Breast epithelium (tissue), 4 donors: ENCODE measurements around the gene PTPRM. TPM values are rescaled to one million over a fixed set of nuclear protein-coding genes. Genes with fewer than 3 reads are reported as not detected.
A peak's percentile ranks its signal among the peaks of the same experiment; 100 is the strongest.

ENCODE experiments used
- DNase-seq, 2 donors: peaks; one replicate each; pipeline ENCODE4 v3.0.0-alpha.2; 2019; ENCODE audit warnings: low spot score in 2 of 2
- H3K27ac ChIP-seq, 2 donors: fragments of 200-600 bp; sonication (generic) in 1 of 2; one replicate each; pipeline ENCODE4 v1.5.1; 2016 to 2019; ENCODE audit warnings: mild to moderate bottlenecking in 1 of 2
- H3K27me3 ChIP-seq, 2 donors: fragments of 200-600 bp; sonication (generic) in 1 of 2; one replicate each; pipeline versions ENCODE4 v1.5.1 to v1.6.0; 2017 to 2019; ENCODE audit warnings: control low read depth in 1 of 2, mild to moderate bottlenecking in 1 of 2
- H3K36me3 ChIP-seq: fragments of 200-600 bp; one replicate; pipeline ENCODE4 v1.5.1; 2019
- H3K4me1 ChIP-seq, 2 donors: fragments of 200-600 bp; sonication (generic); one replicate each; pipeline ENCODE4 v1.5.1; 2016 to 2019; ENCODE audit warnings: control low read depth in 1 of 2
- H3K4me3 ChIP-seq, 3 donors: fragments of 200-600 bp; sonication (generic); 1 replicate in 2 of 3; 2 replicates in 1 of 3; pipeline ENCODE4 v1.5.1; 2016 to 2019; ENCODE audit warnings: mild to moderate bottlenecking in 3 of 3, moderate library complexity in 2 of 3
- H3K9me3 ChIP-seq, 2 donors: fragments of 200-600 bp; sonication (generic) in 1 of 2; one replicate each; pipeline ENCODE4 v1.5.1; 2016 to 2019; ENCODE audit warnings: control low read depth in 1 of 2
- POLR2A ChIP-seq: fragments of 450-650 bp; IDR thresholded peaks from one replicate; pipeline ENCODE4 v1.6.1; 2016; ENCODE audit warnings: antibody characterized with exemption, mild to moderate bottlenecking, moderate library complexity
- POLR2AphosphoS5 ChIP-seq, 3 donors: sonication (generic); formaldehyde crosslinking; IDR thresholded peaks; one replicate each; pipeline ENCODE4 v1.6.1; 2017; ENCODE audit warnings: antibody characterized with exemption in 3 of 3
- intact Hi-C: fragments of 100-400 bp; cut with DNase I; formaldehyde crosslinking; loops from one replicate; pipeline ENCODE4 v1.15.1; 2023; ENCODE audit warnings: low total_unique reads
- total RNA-seq, 3 donors: library from RNA; depleted of rRNA; stranded (reverse); fragments of >200 nt; gene quantifications; one replicate each; pipeline ENCODE4 v1.1.0, GENCODE V29; 2016
- TF ChIP-seq, protein P1 (sequence below), 3 donors: fragments of 450-650 bp; IDR thresholded peaks; one replicate each; pipeline ENCODE4 v1.5.1; 2016 to 2017; ENCODE audit warnings: antibody characterized with exemption in 3 of 3, mild to moderate bottlenecking in 3 of 3, moderate library complexity in 3 of 3

Gene PTPRM
- total RNA-seq, 3 donors from 2014 or later, result 41.7 to 181 (median 140) TPM

DNA sequence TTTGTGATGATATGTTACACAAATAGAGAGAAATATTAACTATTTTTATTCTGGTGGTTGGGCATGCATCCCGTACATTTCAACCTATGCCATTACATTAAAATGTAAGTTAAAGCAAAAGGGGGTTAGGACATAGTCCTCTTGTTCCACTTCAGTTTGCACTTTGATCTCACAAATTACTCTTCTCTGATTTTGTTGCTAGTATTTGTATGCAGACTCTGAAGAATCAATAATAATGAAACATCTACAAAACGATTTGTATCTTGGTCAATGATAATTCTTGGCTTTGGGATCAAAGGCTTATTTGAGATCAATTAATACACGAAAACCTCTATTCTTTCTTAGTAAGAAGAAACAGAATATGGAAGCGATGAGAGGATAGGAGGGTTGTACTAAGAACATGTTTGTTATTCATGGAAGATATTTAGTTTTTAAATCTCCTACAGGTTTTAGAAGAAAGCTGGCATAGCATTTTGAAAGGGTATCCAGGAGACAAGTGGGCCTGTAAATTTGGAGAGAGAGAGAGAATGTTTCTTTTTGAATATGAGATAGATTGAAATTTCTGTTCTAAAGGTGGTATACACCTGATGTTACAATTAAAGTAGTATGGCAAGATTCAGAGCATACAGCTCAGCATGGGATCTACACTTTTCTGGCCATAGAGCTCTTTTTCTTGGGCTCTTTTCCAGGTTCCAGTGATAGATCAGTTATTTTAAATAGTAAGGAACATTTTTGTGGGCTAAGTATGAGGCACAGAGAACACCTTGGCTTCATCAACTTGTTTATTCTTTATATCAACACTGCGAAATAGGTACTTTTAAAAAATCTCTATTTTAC lies 347.9 kb downstream of the PTPRM start:
- intact Hi-C loops, result no loop called here
- Histone ChIP-seq H3K4me1 (no peaks in the 10 kb centered on the region), H3K27me3 (no peaks in the 10 kb centered on the region), H3K9me3 (peaks cover 0 to 3% of the 10 kb centered on the region in 2 donors), H3K4me3 (no peak overlapping the region), H3K36me3 (no peaks in the 10 kb centered on the region), H3K27ac (no peak overlapping the region)
- TF ChIP-seq, protein P1, sequence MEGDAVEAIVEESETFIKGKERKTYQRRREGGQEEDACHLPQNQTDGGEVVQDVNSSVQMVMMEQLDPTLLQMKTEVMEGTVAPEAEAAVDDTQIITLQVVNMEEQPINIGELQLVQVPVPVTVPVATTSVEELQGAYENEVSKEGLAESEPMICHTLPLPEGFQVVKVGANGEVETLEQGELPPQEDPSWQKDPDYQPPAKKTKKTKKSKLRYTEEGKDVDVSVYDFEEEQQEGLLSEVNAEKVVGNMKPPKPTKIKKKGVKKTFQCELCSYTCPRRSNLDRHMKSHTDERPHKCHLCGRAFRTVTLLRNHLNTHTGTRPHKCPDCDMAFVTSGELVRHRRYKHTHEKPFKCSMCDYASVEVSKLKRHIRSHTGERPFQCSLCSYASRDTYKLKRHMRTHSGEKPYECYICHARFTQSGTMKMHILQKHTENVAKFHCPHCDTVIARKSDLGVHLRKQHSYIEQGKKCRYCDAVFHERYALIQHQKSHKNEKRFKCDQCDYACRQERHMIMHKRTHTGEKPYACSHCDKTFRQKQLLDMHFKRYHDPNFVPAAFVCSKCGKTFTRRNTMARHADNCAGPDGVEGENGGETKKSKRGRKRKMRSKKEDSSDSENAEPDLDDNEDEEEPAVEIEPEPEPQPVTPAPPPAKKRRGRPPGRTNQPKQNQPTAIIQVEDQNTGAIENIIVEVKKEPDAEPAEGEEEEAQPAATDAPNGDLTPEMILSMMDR (IDR thresholded peaks at IDR 0.05), result no peak
- no peak for TF ChIP-seq POLR2AphosphoS5 (IDR thresholded peaks at IDR 0.05)
- no peak for TF ChIP-seq POLR2A
- DNase-seq, result no peak

DNA sequence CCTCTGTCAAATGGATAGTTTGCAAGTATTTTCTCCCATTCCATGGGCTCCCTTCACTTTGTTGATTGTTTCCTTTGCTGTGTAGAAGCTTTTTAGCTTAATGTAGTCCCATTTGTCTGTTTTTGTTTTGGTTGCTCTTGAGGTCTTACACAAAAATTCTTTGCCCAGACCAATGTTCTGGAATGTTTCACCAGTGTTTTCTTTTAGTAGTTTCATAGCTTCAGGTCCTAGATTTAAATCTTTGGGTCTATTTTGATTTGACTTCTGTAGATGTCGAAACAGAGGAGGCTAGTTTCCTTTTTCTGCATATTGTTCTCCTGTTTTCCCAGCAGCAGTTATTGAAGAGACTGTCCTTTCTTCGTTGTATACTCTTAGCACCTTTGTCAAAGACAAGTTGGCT lies 351.6 kb downstream of the PTPRM start:
- Histone ChIP-seq H3K27ac (no peak overlapping the region), H3K4me3 (no peak overlapping the region)
- intact Hi-C loops, result no loop called here

DNA sequence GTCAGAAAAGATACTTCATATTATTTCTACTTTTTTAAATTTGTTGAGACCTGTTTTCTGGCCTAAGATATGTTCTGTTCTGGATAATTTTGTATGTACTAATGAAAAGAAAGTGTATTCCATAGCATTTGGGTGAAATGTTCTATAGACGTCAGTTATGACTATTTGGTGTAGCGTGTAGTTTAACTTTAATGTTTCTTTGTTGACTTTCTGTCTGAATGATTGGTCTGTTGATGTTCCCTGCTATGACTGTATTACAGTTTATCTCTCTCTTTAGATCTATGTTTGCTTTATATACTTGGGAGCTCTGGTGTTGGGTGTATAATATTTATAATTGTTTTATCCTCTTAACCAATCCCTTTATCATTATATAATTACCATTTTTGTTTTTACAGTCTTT lies 352.4 kb downstream of the PTPRM start:
- TF ChIP-seq POLR2AphosphoS5 (IDR thresholded peaks at IDR 0.05) (no peak), POLR2A (no peak)
- TF ChIP-seq, protein P1 (IDR thresholded peaks at IDR 0.05), result no peak
- peaks cover 0 to 18% of the 10 kb centered on the region in 2 donors for H3K9me3 ChIP-seq

More for the DNA sequence above, 351.6 kb downstream of the PTPRM start:
- Histone ChIP-seq H3K36me3 (no peaks in the 10 kb centered on the region), H3K27me3 (no peaks in the 10 kb centered on the region), H3K9me3 (peaks cover 0 to 18% of the 10 kb centered on the region in 2 donors), H3K4me1 (no peaks in the 10 kb centered on the region)
- TF ChIP-seq POLR2AphosphoS5 (IDR thresholded peaks at IDR 0.05) (no peak), POLR2A (no peak)
- TF ChIP-seq, protein P1 (IDR thresholded peaks at IDR 0.05), result no peak
- DNase-seq, result no peak

DNA sequence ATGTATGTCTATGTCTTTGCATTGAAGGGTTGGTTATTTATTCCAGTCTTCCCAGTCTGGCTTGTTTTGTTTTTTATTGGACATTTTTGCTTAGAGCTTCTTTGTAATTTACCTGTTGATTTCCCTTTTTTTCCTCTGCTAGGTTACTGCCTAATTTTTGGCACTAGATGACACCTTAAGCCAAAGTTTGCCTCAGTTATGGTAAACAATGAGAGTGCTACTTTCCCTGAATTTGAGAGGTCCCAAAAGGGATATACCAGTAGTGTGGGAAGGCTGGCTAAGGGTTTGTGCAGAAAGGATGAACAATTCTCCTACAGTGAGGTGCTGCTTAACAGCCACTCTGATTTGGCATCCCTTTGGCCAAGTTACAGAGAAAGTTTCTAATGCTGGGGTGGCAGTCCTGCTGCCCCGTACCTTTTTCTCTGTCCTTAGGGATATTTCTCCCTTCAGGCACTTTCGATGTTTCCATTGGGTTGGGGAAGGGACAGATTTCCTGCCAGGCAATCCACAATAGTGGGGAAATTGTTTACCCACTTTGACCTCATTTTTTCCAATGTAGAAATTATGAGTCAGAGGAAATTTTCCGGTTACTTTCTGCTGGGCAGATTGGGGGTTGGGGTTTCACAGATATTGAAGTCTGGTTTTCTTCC lies 354.9 kb downstream of the PTPRM start:
- H3K27me3 ChIP-seq, result no peaks in the 10 kb centered on the region
- TF ChIP-seq, protein P1 (IDR thresholded peaks at IDR 0.05), result no peak
- TF ChIP-seq POLR2A, result no peak
- no peak for TF ChIP-seq POLR2AphosphoS5 (IDR thresholded peaks at IDR 0.05)

More for the DNA sequence above, 352.4 kb downstream of the PTPRM start:
- Histone ChIP-seq H3K4me1 (no peaks in the 10 kb centered on the region), H3K4me3 (no peak overlapping the region), H3K36me3 (no peaks in the 10 kb centered on the region), H3K27ac (no peak overlapping the region), H3K27me3 (no peaks in the 10 kb centered on the region)
- intact Hi-C loops, result no loop called here
- DNase-seq, result no peak

DNA sequence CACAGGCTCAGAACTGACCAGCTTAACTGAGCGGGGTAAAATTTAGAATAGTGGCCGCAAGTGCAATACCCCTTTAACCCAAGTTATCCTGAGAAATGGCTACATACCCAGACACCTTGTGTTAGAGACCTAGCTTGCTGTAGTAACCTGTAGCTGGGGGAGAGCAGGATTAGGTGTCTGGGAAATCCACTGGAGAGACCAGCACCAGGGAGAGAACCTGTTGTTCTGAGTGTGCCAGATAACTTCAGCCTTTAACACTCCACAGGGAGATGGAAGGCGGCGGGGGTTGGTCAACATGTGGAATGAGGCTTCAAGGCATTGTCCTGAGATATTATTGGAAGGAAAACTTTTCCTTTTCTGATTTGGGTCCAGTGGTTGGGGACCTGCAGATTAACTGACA lies 356.0 kb downstream of the PTPRM start:
- Histone ChIP-seq H3K4me1 (no peaks in the 10 kb centered on the region), H3K4me3 (no peak overlapping the region), H3K9me3 (peaks cover 0 to 18% of the 10 kb centered on the region in 2 donors), H3K36me3 (no peaks in the 10 kb centered on the region), H3K27me3 (no peaks in the 10 kb centered on the region), H3K27ac (peak overlapping the region in 1 of 2 donors; percentile 4)
- no peak for DNase-seq
- intact Hi-C loops, result no loop called here
- no peak for TF ChIP-seq POLR2AphosphoS5 (IDR thresholded peaks at IDR 0.05)

More for the DNA sequence above, 354.9 kb downstream of the PTPRM start:
- peaks cover 0 to 18% of the 10 kb centered on the region in 2 donors for H3K9me3 ChIP-seq
- intact Hi-C loops, result no loop called here
- DNase-seq, result no peak
- H3K36me3 ChIP-seq, result no peaks in the 10 kb centered on the region
- H3K4me3 ChIP-seq, result no peak overlapping the region
- no peaks in the 10 kb centered on the region for H3K4me1 ChIP-seq
- peak overlapping the region in 1 of 2 donors; percentile 73 for H3K27ac ChIP-seq
